Uterus (tissue), 4 donors: ENCODE results near the gene ME1. TPM values are rescaled to one million over a fixed set of nuclear protein-coding genes. Genes with fewer than 3 reads are reported as not detected.

ENCODE experiments used
- DNase-seq, 2 donors: peaks; one replicate each; pipeline ENCODE4 v3.0.0-alpha.2; 2019 to 2020
- H3K27ac ChIP-seq, 2 donors: fragments of 200-600 bp; sonication (generic); 1 replicate in 1 of 2; 2 replicates in 1 of 2; pipeline ENCODE4 v1.5.1; 2016 to 2018
- H3K27me3 ChIP-seq, 2 donors: fragments of 200-600 bp; sonication (generic); one replicate each; pipeline ENCODE4 v1.5.1; 2018 to 2019; ENCODE audit warnings: control low read depth in 1 of 2
- H3K36me3 ChIP-seq, 2 donors: fragments of 200-600 bp; sonication (generic); one replicate each; pipeline ENCODE4 v1.5.1; 2019; ENCODE audit warnings: control low read depth in 1 of 2
- H3K4me1 ChIP-seq, 2 donors: fragments of 200-600 bp; sonication (generic); one replicate each; pipeline ENCODE4 v1.5.1; 2018 to 2019; ENCODE audit warnings: control low read depth in 1 of 2
- H3K4me3 ChIP-seq, 2 donors: fragments of 200-600 bp; sonication (generic); 1 replicate in 1 of 2; 2 replicates in 1 of 2; pipeline ENCODE4 v1.5.1; 2018 to 2019; ENCODE audit warnings: mild to moderate bottlenecking in 1 of 2
- H3K9me3 ChIP-seq, 2 donors: fragments of 200-600 bp; sonication (generic); one replicate each; pipeline ENCODE4 v1.5.1; 2019; ENCODE audit warnings: control low read depth in 1 of 2
- CTCF ChIP-seq, 4 experiments: fragments of 200-600 bp in 2 of 4; fragments of 450-650 bp in 2 of 4; sonication (generic) in 2 of 4; IDR thresholded peaks; one replicate each; pipeline ENCODE4 v1.5.1; 2016 to 2019; ENCODE audit warnings: antibody characterized with exemption in 4 of 4, mild to moderate bottlenecking in 2 of 4, moderate library complexity in 1 of 4
- POLR2A ChIP-seq, 2 donors: fragments of 450-650 bp; IDR thresholded peaks; one replicate each; pipeline ENCODE4 v1.6.1; 2016; ENCODE audit warnings: antibody characterized with exemption in 2 of 2, mild to moderate bottlenecking in 1 of 2, moderate library complexity in 1 of 2
- intact Hi-C: fragments of 100-400 bp; cut with DNase I; formaldehyde crosslinking; loops from one replicate; pipeline ENCODE4 v1.15.1; 2023; ENCODE audit warnings: low total_unique reads
- total RNA-seq, 4 donors: library from RNA; depleted of rRNA in 3 of 4; stranded (reverse); fragments of >200 nt in 3 of 4; gene quantifications; one replicate each; pipeline versions ENCODE4 v1.1.0 to v1.2.4, GENCODE V29; 2014 to 2023
- donor health status: DM: yes; HTN: yes; CAD: no.

ME1 gene
- total RNA-seq, 4 donors from 2014 or later: 1.0 to 18.5 (median 3.2) TPM

GRCh38 chr6:83218646-83219045 is 212.2 kb downstream of the ME1 start:
- intact Hi-C loops: no loop called here
- H3K4me1 ChIP-seq: no peaks in the 10 kb centered on the region
- no peaks in the 10 kb centered on the region for H3K36me3 ChIP-seq
- H3K4me3 ChIP-seq: no peak overlapping the region
- no peaks in the 10 kb centered on the region for H3K27me3 ChIP-seq
- DNase-seq: no peak
- H3K9me3 ChIP-seq: no peaks in the 10 kb centered on the region
- TF ChIP-seq CTCF (IDR thresholded peaks at IDR 0.05): no peak
- no peak for TF ChIP-seq POLR2A (IDR thresholded peaks at IDR 0.05)
- H3K27ac ChIP-seq: no peak overlapping the region

GRCh38 chr6:83216806-83217205 is 214.0 kb downstream of the ME1 start:
- intact Hi-C loops: no loop called here
- no peak overlapping the region for H3K27ac ChIP-seq

GRCh38 chr6:83215131-83216047 is 215.5 kb downstream of the ME1 start:
- Histone ChIP-seq H3K36me3 (no peaks in the 10 kb centered on the region), H3K9me3 (no peaks in the 10 kb centered on the region), H3K27me3 (no peaks in the 10 kb centered on the region), H3K4me3 (no peak overlapping the region), H3K27ac (no peak overlapping the region), H3K4me1 (no peaks in the 10 kb centered on the region)
- peak; percentile 53 to 59 for DNase-seq
- intact Hi-C loops: no loop called here
- no peak for TF ChIP-seq POLR2A (IDR thresholded peaks at IDR 0.05)
- peak; percentile 51 to 76 (median 69) for TF ChIP-seq CTCF (IDR thresholded peaks at IDR 0.05)

More at GRCh38 chr6:83216806-83217205, 214.0 kb downstream of the ME1 start:
- Histone ChIP-seq H3K4me3 (no peak overlapping the region), H3K27me3 (no peaks in the 10 kb centered on the region), H3K36me3 (no peaks in the 10 kb centered on the region), H3K9me3 (no peaks in the 10 kb centered on the region), H3K4me1 (no peaks in the 10 kb centered on the region)
- no peak for TF ChIP-seq CTCF (IDR thresholded peaks at IDR 0.05)
- TF ChIP-seq POLR2A (IDR thresholded peaks at IDR 0.05): no peak
- no peak for DNase-seq

- Histone ChIP-seq H3K36me3 (no peaks in the 10 kb centered on the region), H3K27ac (no peak overlapping the region), H3K4me1 (no peaks in the 10 kb centered on the region), H3K9me3 (no peaks in the 10 kb centered on the region), H3K27me3 (no peaks in the 10 kb centered on the region), H3K4me3 (no peak overlapping the region)
- no peak for DNase-seq
- intact Hi-C loops: loop anchor here (10.0 kb wide), 1 partner anchor 137 kb away; the partner anchor contains the start of genes DOP1A and UBE3D
- TF ChIP-seq POLR2A (IDR thresholded peaks at IDR 0.05): no peak
- TF ChIP-seq CTCF (IDR thresholded peaks at IDR 0.05): no peak
These were observed 228.8 kb downstream of the ME1 start for GRCh38 chr6:83202031-83202430.

GRCh38 chr6:83199863-83200225 is 231.0 kb downstream of the ME1 start:
- intact Hi-C loops: loop anchor here (10.0 kb wide), 1 partner anchor 135 kb away; the partner anchor contains the start of genes DOP1A and UBE3D
- TF ChIP-seq CTCF (IDR thresholded peaks at IDR 0.05) (no peak), POLR2A (IDR thresholded peaks at IDR 0.05) (no peak)
- no peak overlapping the region for H3K27ac ChIP-seq
- no peaks in the 10 kb centered on the region for H3K4me1 ChIP-seq
- no peaks in the 10 kb centered on the region for H3K27me3 ChIP-seq
- no peak for DNase-seq
- no peaks in the 10 kb centered on the region for H3K36me3 ChIP-seq
- H3K9me3 ChIP-seq: no peaks in the 10 kb centered on the region
- no peak overlapping the region for H3K4me3 ChIP-seq
